GM19351 (cell line): ENCODE data around the gene PSMG3.
"Not testable (repeated sequence)": the region's sequence is repeated elsewhere in the genome, so short reads cannot be mapped to it uniquely, and the experiment has no call there.

ENCODE experiments used
- ATAC-seq: cut with Tn5 transposase; IDR thresholded peaks from one replicate; pipeline ENCODE4 v1.9.1; 2021; ENCODE audit warnings: mild to moderate bottlenecking, moderate library complexity; ENCODE audit not compliant: unreplicated experiment

The PSMG3 gene

DNA sequence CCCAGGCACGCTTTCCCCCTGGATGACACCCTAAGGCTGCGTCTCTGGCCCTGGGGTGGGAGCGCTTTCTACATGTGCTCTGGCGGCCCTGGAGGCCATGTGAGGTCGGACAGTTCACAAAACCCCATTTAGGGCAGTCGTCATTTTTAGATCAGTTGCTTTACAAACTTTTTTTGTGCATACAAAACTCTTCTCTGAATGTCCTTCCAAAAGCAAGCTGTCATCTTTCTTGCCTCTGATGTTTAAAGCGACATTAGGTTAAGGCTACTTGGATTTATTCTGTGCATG is 33.4 kb downstream of the PSMG3 start:
- ATAC-seq, result no peak

DNA sequence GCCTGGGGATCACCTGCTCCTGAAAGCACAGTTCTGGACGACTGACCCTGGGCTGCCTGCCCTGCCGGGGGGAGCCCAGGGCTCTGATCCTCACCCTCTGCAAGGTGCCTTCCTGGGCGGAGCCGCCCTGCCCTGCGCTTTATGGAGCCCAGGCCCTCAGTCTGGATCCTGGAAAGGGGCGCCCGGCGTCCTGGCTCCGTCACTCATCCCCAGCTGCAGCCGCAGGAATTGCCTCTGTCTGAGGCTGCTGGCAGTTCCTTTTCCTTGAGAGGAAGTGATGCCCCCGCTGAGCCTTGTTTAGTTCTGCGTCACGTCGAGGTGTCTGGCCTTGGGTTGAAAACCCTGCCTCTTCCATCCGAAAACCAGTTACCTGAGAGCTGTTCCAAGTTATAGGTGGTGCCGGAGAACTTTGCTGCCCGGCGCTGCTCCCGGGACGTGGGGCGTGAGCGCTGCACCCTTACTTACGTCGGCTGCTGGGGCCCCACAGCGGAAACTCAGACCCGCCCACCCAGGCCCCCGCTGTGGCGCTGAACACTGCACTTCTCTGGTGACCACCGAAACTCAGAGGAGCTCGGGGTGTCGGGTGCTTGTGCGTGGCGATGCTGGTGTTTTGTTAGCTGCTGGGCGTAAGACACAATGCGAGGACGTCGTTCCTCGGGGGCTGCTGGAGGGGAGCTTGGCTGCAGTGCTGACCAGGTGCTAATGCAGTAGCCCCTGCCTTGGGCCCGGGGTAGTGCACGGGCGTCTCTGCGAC is 34.0 kb downstream of the PSMG3 start:
- no peak for ATAC-seq

GRCh38 chr7:1535100-1535458 is 34.8 kb downstream of the PSMG3 start:
- no peak for ATAC-seq

GRCh38 chr7:1534330-1535099 is 35.3 kb downstream of the PSMG3 start:
- ATAC-seq, result no peak

DNA sequence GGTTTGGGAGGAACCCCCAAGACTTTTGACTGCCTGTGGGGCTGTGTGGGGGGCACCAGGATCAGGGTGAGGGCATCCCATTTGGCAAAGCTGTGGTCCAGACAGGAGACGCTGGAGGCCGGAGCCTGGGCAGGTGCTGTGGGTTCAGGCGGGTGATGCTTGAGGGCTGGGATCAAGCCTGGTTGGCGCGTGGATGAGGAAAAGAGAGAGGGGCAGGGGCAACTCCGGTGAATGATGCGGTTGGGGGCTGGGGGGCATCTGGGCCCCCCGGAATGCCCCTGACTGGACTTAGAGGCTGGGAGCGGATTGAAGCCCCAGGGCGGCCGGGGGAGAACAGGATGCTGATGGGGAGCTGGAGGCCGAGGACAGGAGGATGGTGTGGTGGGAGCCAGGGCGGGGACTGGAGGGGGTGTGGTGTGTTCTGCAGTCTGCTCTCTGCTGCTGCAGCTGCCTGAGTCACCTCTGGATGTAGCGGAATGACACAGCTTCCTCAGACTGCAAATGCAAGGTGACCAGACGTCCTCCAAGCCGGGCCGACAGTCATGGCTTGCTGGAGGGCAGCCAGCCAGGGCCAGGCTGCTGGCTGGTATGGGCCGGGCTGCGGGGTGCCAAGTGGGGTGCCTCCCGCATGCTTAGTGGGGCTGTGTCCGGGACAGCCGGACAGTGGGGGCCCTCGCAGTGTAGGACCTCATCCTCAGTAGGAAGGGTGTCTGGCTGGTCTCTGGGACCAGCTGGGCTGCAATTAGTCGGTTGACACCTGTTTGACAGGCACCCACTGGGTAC is 36.1 kb downstream of the PSMG3 start:
- ATAC-seq, result peak; percentile 56

DNA sequence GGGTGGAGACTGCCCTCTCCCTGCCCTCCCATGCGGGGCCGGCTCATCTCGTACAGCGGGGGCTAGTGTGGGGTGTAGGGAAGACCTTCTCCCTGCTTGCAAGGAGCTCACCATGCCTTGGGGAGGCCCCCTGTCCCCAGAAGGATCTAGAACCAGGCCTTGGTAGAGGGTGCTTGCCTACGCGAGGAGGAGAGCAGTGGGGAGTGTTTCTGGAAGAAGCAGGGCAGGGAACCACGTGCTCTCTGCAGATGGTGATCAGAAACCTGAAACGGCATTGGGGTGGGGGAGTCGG is 36.6 kb downstream of the PSMG3 start:
- ATAC-seq, result no peak

- no peak for ATAC-seq
Measured at GRCh38 chr7:1532456-1533254, 37.2 kb downstream of the PSMG3 start.

DNA sequence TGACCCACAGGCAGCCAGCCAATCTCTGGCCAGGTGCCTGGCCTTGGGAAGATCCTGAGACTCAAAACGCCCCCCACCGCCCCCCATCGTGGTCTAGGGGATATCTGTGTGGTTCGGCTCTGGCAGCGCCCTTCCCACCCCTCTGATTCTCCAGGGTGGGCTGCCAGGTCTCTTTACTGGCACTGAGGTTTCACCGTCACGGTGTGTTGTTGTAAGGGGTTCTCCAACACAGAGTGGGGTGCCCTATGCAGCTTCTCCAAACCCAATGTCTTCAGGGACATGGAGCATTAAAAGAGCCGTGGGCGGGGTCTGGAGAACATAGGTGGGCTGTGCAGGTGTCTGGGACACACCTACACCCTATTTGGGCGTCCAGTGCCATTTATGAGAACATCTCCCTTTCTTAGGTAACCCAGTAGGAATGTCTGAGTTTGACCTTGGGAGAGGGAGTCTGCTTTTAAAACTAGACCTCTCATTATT is 37.8 kb downstream of the PSMG3 start:
- ATAC-seq, result no peak

GRCh38 chr7:1531263-1531978 is 38.4 kb downstream of the PSMG3 start:
- ATAC-seq, result peak; percentile 17

GRCh38 chr7:1530946-1531262 is 38.9 kb downstream of the PSMG3 start:
- ATAC-seq, result peak; percentile 10

GRCh38 chr7:1529383-1530116 is 40.3 kb downstream of the PSMG3 start:
- ATAC-seq, result no peak

- ATAC-seq, result no peak
Measured at GRCh38 chr7:1526271-1526754, 43.5 kb downstream of the PSMG3 start.

GRCh38 chr7:1525409-1525808 is 44.4 kb downstream of the PSMG3 start:
- ATAC-seq, result no peak

DNA sequence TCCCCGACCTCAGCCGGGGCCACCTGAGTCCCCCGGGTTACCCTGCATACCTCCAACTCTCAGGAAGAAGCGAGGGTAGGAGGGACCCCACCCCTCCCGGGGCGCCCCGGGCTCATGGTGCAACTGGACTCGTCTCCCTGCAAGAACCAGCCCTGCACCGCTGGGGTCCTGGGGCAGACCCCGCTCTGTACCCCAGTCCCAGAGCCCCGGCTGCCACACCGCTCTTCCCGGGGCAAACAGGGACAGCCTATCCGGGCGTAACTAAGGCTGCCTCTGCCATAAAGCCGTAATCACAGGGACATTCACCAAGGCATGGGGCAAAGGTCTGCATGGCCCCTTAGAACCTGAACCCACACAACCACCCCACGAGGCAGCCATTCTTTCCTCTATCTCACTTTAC is 46.0 kb downstream of the PSMG3 start:
- ATAC-seq, result no peak

- no peak for ATAC-seq
Measured at GRCh38 chr7:1523208-1523607, 46.6 kb downstream of the PSMG3 start.

DNA sequence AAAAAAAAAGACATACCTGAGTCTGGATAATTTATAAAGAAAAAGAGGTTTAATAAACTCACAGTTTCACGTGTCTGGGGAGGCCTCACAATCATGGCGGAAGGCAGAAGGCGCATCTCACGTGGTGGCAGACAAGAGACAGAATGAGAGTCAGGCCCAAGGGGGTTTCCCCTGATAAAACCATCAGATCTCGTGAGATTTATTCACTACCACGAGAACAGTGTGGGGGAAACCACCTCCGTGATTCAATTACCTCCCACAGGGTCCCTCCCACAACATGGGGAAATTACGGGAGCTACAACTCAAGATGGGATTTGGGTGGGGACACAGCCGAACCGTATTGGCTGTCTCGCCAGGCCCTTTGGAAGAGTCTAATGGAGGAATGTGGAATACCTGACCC is 48.4 kb downstream of the PSMG3 start:
- no peak for ATAC-seq

DNA sequence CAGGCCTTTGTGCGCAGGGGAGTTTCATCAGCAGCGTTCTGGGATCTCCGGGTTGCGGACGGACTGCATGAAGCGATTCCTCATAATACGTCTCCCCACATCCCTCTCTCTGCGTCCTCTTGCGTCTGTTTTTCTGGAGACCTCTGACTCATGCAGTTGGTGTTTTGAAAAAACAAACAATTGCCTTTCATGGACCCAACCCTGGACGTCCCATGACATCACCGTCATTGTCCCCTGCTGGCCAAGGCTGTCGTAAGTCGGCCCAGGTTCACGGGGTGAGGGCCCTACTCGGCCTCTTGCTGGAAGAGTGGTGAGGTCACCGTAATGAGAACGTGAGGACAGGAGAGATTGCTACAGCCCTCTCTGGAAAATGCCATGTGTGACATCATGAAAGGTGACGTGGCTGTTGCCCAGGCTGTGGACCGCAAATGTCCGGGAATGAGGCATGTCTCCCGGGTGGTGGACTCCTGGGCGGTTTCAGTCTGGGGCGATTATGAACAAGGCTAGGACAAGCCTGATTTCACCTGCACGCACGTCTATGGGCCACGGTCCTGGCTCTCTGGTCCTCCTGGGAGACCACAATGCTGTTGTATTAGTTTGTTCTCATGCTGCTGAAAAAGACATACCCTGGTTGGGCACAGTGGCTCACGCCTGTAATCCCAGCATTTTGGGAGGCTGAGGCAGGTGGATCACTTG is 49.1 kb downstream of the PSMG3 start:
- no peak for ATAC-seq

DNA sequence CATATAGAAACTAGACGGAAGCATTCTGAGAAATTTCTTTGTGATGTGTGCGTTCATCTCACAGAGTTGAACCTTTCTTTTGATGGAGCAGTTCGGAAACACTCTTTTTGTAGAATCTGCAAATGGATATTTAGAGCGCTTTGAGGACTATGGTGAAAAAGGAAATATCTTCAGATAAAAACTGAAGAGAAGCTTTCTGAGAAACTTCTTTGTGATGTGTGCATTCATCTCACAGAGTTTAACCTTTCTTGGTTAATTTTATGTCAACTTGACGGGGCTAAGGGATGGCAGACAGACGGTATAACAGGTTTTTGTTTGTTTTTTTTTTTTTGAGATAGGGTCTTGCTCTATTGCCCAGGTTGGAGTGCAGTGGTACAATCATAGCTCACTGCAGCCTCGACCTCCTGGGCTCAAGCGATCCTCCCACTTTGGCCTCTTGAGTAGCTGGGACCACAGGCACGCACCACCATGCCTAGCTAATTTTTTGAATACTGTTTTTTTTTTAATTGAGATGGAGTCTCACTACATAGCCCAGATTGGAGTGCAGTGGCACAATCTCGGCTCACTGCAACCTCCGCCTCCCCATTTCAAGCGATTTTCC is 50.4 kb downstream of the PSMG3 start:
- ATAC-seq, result not testable (repeated sequence)
